Natural killer cell (primary cell): ENCODE data around the gene FFAR1. TPM values are rescaled to one million over a fixed set of nuclear protein-coding genes. Genes with fewer than 3 reads are reported as not detected.

Experiments used
- ATAC-seq, 3 donors: fragments of 150-1000 bp in 2 of 3; fragments of 200-7000 bp in 1 of 3; cut with Tn5 transposase; 1 replicate in 1 of 3; 2 replicates in 2 of 3; pipeline ENCODE4 v1.10.0; 2021; ENCODE audit warnings: mild to moderate bottlenecking in 2 of 3, moderate library complexity in 2 of 3
- DNase-seq, 2 donors: peaks; one replicate each; pipeline versions ENCODE4 v3.0.0 to v3.0.0-alpha.2; 2013 to 2021; ENCODE audit warnings: mixed read lengths in 1 of 2
- H3K27ac ChIP-seq: one replicate; pipeline ENCODE4 v1.5.1; 2013; ENCODE audit warnings: mild to moderate bottlenecking, low read length
- H3K27me3 ChIP-seq: one replicate; pipeline ENCODE4 v1.6.1; 2013; ENCODE audit warnings: low read length; ENCODE audit not compliant: control insufficient read depth, insufficient read depth
- H3K36me3 ChIP-seq: one replicate; pipeline ENCODE4 v1.6.1; 2013; ENCODE audit warnings: low read length; ENCODE audit not compliant: control insufficient read depth, insufficient read depth
- H3K4me1 ChIP-seq: one replicate; pipeline ENCODE4 v1.6.1; 2013; ENCODE audit warnings: low read length; ENCODE audit not compliant: control insufficient read depth, insufficient read depth
- H3K4me3 ChIP-seq: one replicate; pipeline ENCODE4 v1.5.1; 2013; ENCODE audit warnings: low read length
- H3K9me3 ChIP-seq: one replicate; pipeline ENCODE4 v1.6.1; 2013; ENCODE audit warnings: low read length; ENCODE audit not compliant: control insufficient read depth, insufficient read depth
- H3K27ac Mint-ChIP-seq, 2 donors: one replicate each; pipeline ENCODE4 v1.8.0; 2022; ENCODE audit warnings: mild to moderate bottlenecking in 2 of 2, mixed read lengths in 2 of 2, moderate library complexity in 1 of 2
- H3K27me3 Mint-ChIP-seq, 2 donors: one replicate each; pipeline ENCODE4 v1.8.0; 2022; ENCODE audit warnings: low read depth in 2 of 2, mixed read lengths in 2 of 2
- H3K36me3 Mint-ChIP-seq: one replicate; pipeline ENCODE4 v1.8.0; 2022; ENCODE audit warnings: mixed read lengths
- H3K4me1 Mint-ChIP-seq, 2 donors: one replicate each; pipeline ENCODE4 v1.8.0; 2022; ENCODE audit warnings: mixed read lengths in 2 of 2
- H3K4me3 Mint-ChIP-seq: one replicate; pipeline ENCODE4 v1.8.0; 2022; ENCODE audit warnings: mild to moderate bottlenecking, moderate library complexity, mixed read lengths
- H3K9me3 Mint-ChIP-seq, 2 donors: one replicate each; pipeline ENCODE4 v1.8.0; 2022; ENCODE audit warnings: mixed read lengths in 2 of 2
- CTCF ChIP-seq: fragments of 200-600 bp; IDR thresholded peaks from one replicate; pipeline ENCODE4 v1.8.0; 2022; ENCODE audit warnings: antibody characterized with exemption
- WGBS: methylation state at CpG from one replicate; pipeline ENCODE4 v1.1.7; 2013; ENCODE audit warnings: missing lambda C conversion rate; ENCODE audit not compliant: insufficient coverage; 5-methylcytosine and 5-hydroxymethylcytosine counted together
- intact Hi-C: fragments of 100-400 bp; cut with micrococcal nuclease; formaldehyde crosslinking; loops from one replicate; pipeline ENCODE4 v1.14.2; 2022
- total RNA-seq, 4 donors: library from RNA; stranded (reverse); fragments of 120-200 nt in 1 of 4; gene quantifications; one replicate each; pipeline versions ENCODE4 v1.2.3 to v1.2.4, GENCODE V29; 2013 to 2022

Gene FFAR1
- total RNA-seq, 3 donors from 2014 or later (not counting 1 experiment from before 2014, with no cell fraction given), result 0.30 to 0.47 TPM; not detected in 1

GRCh38 chr19:35380450-35381124 lies 32.9 kb downstream of the FFAR1 start:
- Histone ChIP-seq H3K27me3 (no peaks in the 10 kb centered on the region), H3K36me3 (no peaks in the 10 kb centered on the region), H3K4me3 (no peak overlapping the region), H3K27ac (no peak overlapping the region), H3K4me1 (no peaks in the 10 kb centered on the region), H3K9me3 (no peaks in the 10 kb centered on the region)
- DNase-seq (no peak), ATAC-seq (peak in 1 of 3 donors; percentile 41)
- H3K27me3 Mint-ChIP-seq, result peaks cover 6 to 22% of the 10 kb centered on the region in 2 donors
- intact Hi-C loops, result no loop called here
- H3K4me3 Mint-ChIP-seq, result no peak overlapping the region
- no peak for TF ChIP-seq CTCF
- H3K36me3 Mint-ChIP-seq, result no peaks in the 10 kb centered on the region
- no peaks in the 10 kb centered on the region for H3K4me1 Mint-ChIP-seq
- no peaks in the 10 kb centered on the region for H3K9me3 Mint-ChIP-seq
- 76% methylated on average over 9 of the region's 9 CpGs for WGBS
- H3K27ac Mint-ChIP-seq, result no peak overlapping the region

- peaks cover 3% of the 10 kb centered on the region for H3K36me3 Mint-ChIP-seq
- WGBS, result 70% methylated on average over 3 of the region's 3 CpGs
- no peaks in the 10 kb centered on the region for H3K36me3 ChIP-seq
- H3K27ac ChIP-seq, result no peak overlapping the region
- intact Hi-C loops, result no loop called here
- DNase-seq (no peak), ATAC-seq (no peak)
- H3K4me3 Mint-ChIP-seq, result no peak overlapping the region
- no peak overlapping the region for H3K4me3 ChIP-seq
- peaks cover 0 to 15% of the 10 kb centered on the region in 2 donors for H3K27me3 Mint-ChIP-seq
- no peaks in the 10 kb centered on the region for H3K4me1 Mint-ChIP-seq
- H3K27ac Mint-ChIP-seq, result no peak overlapping the region
- H3K9me3 ChIP-seq, result no peaks in the 10 kb centered on the region
- no peak for TF ChIP-seq CTCF
- no peaks in the 10 kb centered on the region for H3K27me3 ChIP-seq
- H3K4me1 ChIP-seq, result no peaks in the 10 kb centered on the region
- peaks cover under 1% of the 10 kb centered on the region in 2 donors for H3K9me3 Mint-ChIP-seq
Observed at GRCh38 chr19:35381318-35381717, 33.6 kb downstream of the FFAR1 start.

- H3K4me1 Mint-ChIP-seq, result no peaks in the 10 kb centered on the region
- Histone ChIP-seq H3K4me3 (no peak overlapping the region), H3K36me3 (no peaks in the 10 kb centered on the region), H3K4me1 (no peaks in the 10 kb centered on the region), H3K27me3 (no peaks in the 10 kb centered on the region), H3K9me3 (no peaks in the 10 kb centered on the region), H3K27ac (no peak overlapping the region)
- no peak for DNase-seq
- intact Hi-C loops, result no loop called here
- H3K4me3 Mint-ChIP-seq, result no peak overlapping the region
- no peak for TF ChIP-seq CTCF
- peaks cover 8% of the 10 kb centered on the region for H3K36me3 Mint-ChIP-seq
- 83% methylated on average over 6 of the region's 6 CpGs for WGBS
- no peak overlapping the region for H3K27ac Mint-ChIP-seq
- ATAC-seq, result peak in 1 of 3 donors; percentile 49
- peaks cover 3% of the 10 kb centered on the region in 2 donors for H3K9me3 Mint-ChIP-seq
- H3K27me3 Mint-ChIP-seq, result peaks cover 0 to 16% of the 10 kb centered on the region in 2 donors
Observed at GRCh38 chr19:35381926-35382325, 34.2 kb downstream of the FFAR1 start.

- H3K4me3 Mint-ChIP-seq, result no peak overlapping the region
- H3K27me3 Mint-ChIP-seq, result peaks cover 0 to 16% of the 10 kb centered on the region in 2 donors
- no peaks in the 10 kb centered on the region for H3K36me3 ChIP-seq
- H3K36me3 Mint-ChIP-seq, result peaks cover 8% of the 10 kb centered on the region
- no peaks in the 10 kb centered on the region for H3K9me3 ChIP-seq
- no peak overlapping the region for H3K27ac Mint-ChIP-seq
- ATAC-seq (no peak), DNase-seq (no peak)
- no peak for TF ChIP-seq CTCF
- WGBS, result 96% methylated on average over 2 of the region's 2 CpGs
- no peak overlapping the region for H3K27ac ChIP-seq
- H3K9me3 Mint-ChIP-seq, result peaks cover 3% of the 10 kb centered on the region in 2 donors
- H3K27me3 ChIP-seq, result no peaks in the 10 kb centered on the region
- H3K4me3 ChIP-seq, result no peak overlapping the region
- no peaks in the 10 kb centered on the region for H3K4me1 Mint-ChIP-seq
- H3K4me1 ChIP-seq, result no peaks in the 10 kb centered on the region
- intact Hi-C loops, result no loop called here
Observed at GRCh38 chr19:35383536-35383935, 35.8 kb downstream of the FFAR1 start.
